ENCODE measurements around the gene CR1L. TPM values are rescaled to one million over a fixed set of nuclear protein-coding genes. Genes with fewer than 3 reads are reported as not detected.
"Not testable (repeated sequence)": the region's sequence is repeated elsewhere in the genome, so short reads cannot be mapped to it uniquely, and the experiment has no call there.

The CR1L gene
- total RNA-seq, 2 donors from 2014 or later: not detected

DNA sequence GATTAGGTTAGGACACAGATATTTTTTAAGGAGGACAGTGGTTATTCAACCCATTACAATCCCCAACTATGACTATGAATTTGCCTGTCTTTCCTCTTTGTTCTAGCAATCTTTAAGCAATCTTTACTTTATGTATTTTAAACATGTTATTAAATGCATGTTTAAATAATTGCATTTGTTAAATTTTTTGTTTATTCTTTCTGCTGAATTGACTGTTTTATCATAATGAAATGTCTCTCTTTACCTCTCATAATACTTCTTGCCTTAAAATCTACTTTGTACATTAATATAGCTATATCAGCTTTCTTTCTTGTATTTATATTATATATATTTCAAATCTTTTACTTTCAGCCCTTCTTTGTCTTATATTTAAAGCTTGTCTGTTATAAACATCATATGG is 46.1 kb downstream of the CR1L start:
- TF ChIP-seq, protein P1, sequence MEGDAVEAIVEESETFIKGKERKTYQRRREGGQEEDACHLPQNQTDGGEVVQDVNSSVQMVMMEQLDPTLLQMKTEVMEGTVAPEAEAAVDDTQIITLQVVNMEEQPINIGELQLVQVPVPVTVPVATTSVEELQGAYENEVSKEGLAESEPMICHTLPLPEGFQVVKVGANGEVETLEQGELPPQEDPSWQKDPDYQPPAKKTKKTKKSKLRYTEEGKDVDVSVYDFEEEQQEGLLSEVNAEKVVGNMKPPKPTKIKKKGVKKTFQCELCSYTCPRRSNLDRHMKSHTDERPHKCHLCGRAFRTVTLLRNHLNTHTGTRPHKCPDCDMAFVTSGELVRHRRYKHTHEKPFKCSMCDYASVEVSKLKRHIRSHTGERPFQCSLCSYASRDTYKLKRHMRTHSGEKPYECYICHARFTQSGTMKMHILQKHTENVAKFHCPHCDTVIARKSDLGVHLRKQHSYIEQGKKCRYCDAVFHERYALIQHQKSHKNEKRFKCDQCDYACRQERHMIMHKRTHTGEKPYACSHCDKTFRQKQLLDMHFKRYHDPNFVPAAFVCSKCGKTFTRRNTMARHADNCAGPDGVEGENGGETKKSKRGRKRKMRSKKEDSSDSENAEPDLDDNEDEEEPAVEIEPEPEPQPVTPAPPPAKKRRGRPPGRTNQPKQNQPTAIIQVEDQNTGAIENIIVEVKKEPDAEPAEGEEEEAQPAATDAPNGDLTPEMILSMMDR (IDR thresholded peaks at IDR 0.05): no peak
- intact Hi-C loops (cut with DNase I): no loop called here
- Histone ChIP-seq H3K9ac (ENCODE audit: low read depth in 2 of 2, low read length in 2 of 2) (no peak overlapping the region), H3K36me3 (no peaks in the 10 kb centered on the region), H3K27ac (no peak overlapping the region), H3K27me3 (no peaks in the 10 kb centered on the region), H3K4me1 (no peaks in the 10 kb centered on the region), H3K4me3 (no peak overlapping the region), H3K9me3 (no peaks in the 10 kb centered on the region)
- no peak for DNase-seq

GRCh38 chr1:207691841-207692240 is 46.9 kb downstream of the CR1L start:
- no peak for DNase-seq
- no peaks in the 10 kb centered on the region for H3K36me3 ChIP-seq
- no peak overlapping the region for H3K27ac ChIP-seq
- TF ChIP-seq, protein P1 (IDR thresholded peaks at IDR 0.05): no peak
- no peaks in the 10 kb centered on the region for H3K4me1 ChIP-seq
- no peak overlapping the region for H3K4me3 ChIP-seq
- no peak overlapping the region for H3K9ac ChIP-seq (ENCODE audit: low read depth in 2 of 2, low read length in 2 of 2)
- no peaks in the 10 kb centered on the region for H3K27me3 ChIP-seq
- H3K9me3 ChIP-seq: no peaks in the 10 kb centered on the region
- intact Hi-C loops (cut with DNase I): no loop called here

- not testable (repeated sequence) for H3K9me3 ChIP-seq
These were observed 47.4 kb downstream of the CR1L start for GRCh38 chr1:207692291-207692690.

DNA sequence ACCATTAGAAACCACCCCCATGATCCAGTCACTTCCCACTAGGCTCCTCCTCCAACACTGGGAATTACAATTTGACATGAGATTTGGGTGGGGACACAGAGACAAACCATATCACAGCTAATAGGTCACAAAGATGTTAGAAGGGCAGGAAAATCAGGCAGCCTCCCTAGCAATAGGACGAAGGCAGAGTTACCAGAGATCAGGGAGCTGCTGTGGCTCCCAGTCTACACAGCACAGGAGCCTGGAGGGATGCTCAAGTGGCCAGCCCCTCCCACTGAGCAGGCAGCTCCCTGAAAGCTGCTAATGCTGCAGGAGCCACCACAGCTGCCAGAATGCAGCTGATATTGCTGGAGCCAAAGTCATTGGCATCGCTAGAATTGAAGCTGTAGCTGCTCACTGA is 51.0 kb downstream of the CR1L start:
- Histone ChIP-seq H3K36me3 (no peaks in the 10 kb centered on the region), H3K4me3 (no peak overlapping the region), H3K9me3 (no peaks in the 10 kb centered on the region), H3K27ac (no peak overlapping the region), H3K9ac (ENCODE audit: low read depth in 2 of 2, low read length in 2 of 2) (no peak overlapping the region), H3K27me3 (no peaks in the 10 kb centered on the region), H3K4me1 (no peaks in the 10 kb centered on the region)
- DNase-seq: no peak
- TF ChIP-seq, protein P1 (IDR thresholded peaks at IDR 0.05): no peak
- intact Hi-C loops (cut with DNase I): no loop called here

More at GRCh38 chr1:207692291-207692690, 47.4 kb downstream of the CR1L start:
- H3K4me3 ChIP-seq; H3K4me1 ChIP-seq; H3K9ac ChIP-seq (ENCODE audit: low read depth in 2 of 2, low read length in 2 of 2); intact Hi-C loops (cut with DNase I); DNase-seq; H3K27me3 ChIP-seq; H3K36me3 ChIP-seq; H3K27ac ChIP-seq: not testable (repeated sequence)

GRCh38 chr1:207698822-207699483 is 54.0 kb downstream of the CR1L start:
- Histone ChIP-seq H3K9me3 (no peaks in the 10 kb centered on the region), H3K4me1 (no peaks in the 10 kb centered on the region), H3K27me3 (no peaks in the 10 kb centered on the region), H3K9ac (ENCODE audit: low read depth in 2 of 2, low read length in 2 of 2) (no peak overlapping the region), H3K4me3 (no peak overlapping the region), H3K36me3 (no peaks in the 10 kb centered on the region), H3K27ac (no peak overlapping the region)
- peak; percentile 54 for DNase-seq
- intact Hi-C loops (cut with DNase I): no loop called here
- TF ChIP-seq, protein P1 (IDR thresholded peaks at IDR 0.05): peak; percentile 50

DNA sequence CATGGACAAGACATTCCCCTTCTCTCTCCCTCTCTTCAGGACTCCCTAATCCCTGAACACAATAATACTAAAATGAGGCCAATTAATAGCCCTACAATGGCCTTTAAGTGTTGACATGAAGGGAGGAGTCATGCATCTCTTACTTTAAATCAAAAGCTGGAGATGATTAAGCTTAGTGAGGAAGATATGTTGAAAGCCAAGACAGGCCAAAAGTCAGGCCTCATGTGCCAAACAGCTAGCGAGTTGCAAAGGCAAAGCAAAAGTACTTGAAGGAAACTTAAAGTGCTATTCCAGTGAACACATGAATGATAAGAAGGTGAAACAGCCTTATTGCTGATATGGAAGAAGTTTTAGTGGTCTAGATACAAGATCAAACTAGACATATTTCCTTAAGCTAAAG is 57.4 kb downstream of the CR1L start:
- H3K27me3 ChIP-seq: no peaks in the 10 kb centered on the region
- H3K4me1 ChIP-seq: no peaks in the 10 kb centered on the region
- no peak overlapping the region for H3K27ac ChIP-seq
- H3K9me3 ChIP-seq: no peaks in the 10 kb centered on the region
- no peak overlapping the region for H3K9ac ChIP-seq (ENCODE audit: low read depth in 2 of 2, low read length in 2 of 2)
- intact Hi-C loops (cut with DNase I): no loop called here
- H3K4me3 ChIP-seq: no peak overlapping the region
- DNase-seq: no peak
- TF ChIP-seq, protein P1 (IDR thresholded peaks at IDR 0.05): no peak
- H3K36me3 ChIP-seq: no peaks in the 10 kb centered on the region

Measured in colonic mucosa (tissue), 4 donors.